ENCODE data around the gene NISCH.

NISCH gene

GRCh38 chr3:52539010-52539653, 83.7 kb downstream of the NISCH start:
- no peak overlapping the region for H2AFZ ChIP-seq (ENCODE audit: low read length)
- H3K27me3 ChIP-seq (ENCODE audit: insufficient read depth, low read length, poor library complexity, severe bottlenecking) = no peaks in the 10 kb centered on the region
- peak overlapping the region; percentile 61 for H3K4me3 ChIP-seq (ENCODE audit: low read length, poor library complexity, severe bottlenecking)
- H3F3A ChIP-seq (ENCODE audit: low read depth) = no peaks in the 10 kb centered on the region
- H3K9me2 ChIP-seq (replicated peaks; ENCODE audit: low read depth, low read length) = no peaks in the 10 kb centered on the region
- peaks cover 31% of the 10 kb centered on the region for H3K4me1 ChIP-seq (ENCODE audit: insufficient read depth, low read length, poor library complexity, severe bottlenecking)
- no peaks in the 10 kb centered on the region for H3K36me3 ChIP-seq (ENCODE audit: insufficient read depth, low read length)
- no peak for TF ChIP-seq EZH2phosphoT487 (IDR thresholded peaks at IDR 0.05; ENCODE audit: borderline replicate concordance)
- no peak for TF ChIP-seq CTCF (conservative IDR thresholded peaks at IDR 0.05; ENCODE audit: low read length)
- peak overlapping the region; percentile 54 for H3K9ac ChIP-seq (ENCODE audit: low read depth, low read length, poor library complexity, severe bottlenecking)
- peak overlapping the region; percentile 91 for H3K4me2 ChIP-seq (ENCODE audit: low read depth, low read length, poor library complexity, severe bottlenecking)
- no peaks in the 10 kb centered on the region for H3K9me3 ChIP-seq (ENCODE audit: insufficient read depth, low read depth, low read length)
- H3K79me2 ChIP-seq (ENCODE audit: insufficient read depth, low read length) = peaks cover 29% of the 10 kb centered on the region
- peaks cover 25% of the 10 kb centered on the region for H4K20me1 ChIP-seq (ENCODE audit: insufficient read depth, low read length, poor library complexity, severe bottlenecking)

- H3K9me3 ChIP-seq (ENCODE audit: insufficient read depth, low read depth, low read length) = no peaks in the 10 kb centered on the region
- H3K4me3 ChIP-seq (ENCODE audit: low read length, poor library complexity, severe bottlenecking) = no peak overlapping the region
- no peaks in the 10 kb centered on the region for H3F3A ChIP-seq (ENCODE audit: low read depth)
- H3K9me2 ChIP-seq (replicated peaks; ENCODE audit: low read depth, low read length) = no peaks in the 10 kb centered on the region
- H2AFZ ChIP-seq (ENCODE audit: low read length) = no peak overlapping the region
- no peak overlapping the region for H3K4me2 ChIP-seq (ENCODE audit: low read depth, low read length, poor library complexity, severe bottlenecking)
- peaks cover 25% of the 10 kb centered on the region for H4K20me1 ChIP-seq (ENCODE audit: insufficient read depth, low read length, poor library complexity, severe bottlenecking)
- H3K9ac ChIP-seq (ENCODE audit: low read depth, low read length, poor library complexity, severe bottlenecking) = no peak overlapping the region
- no peak for TF ChIP-seq CTCF (conservative IDR thresholded peaks at IDR 0.05; ENCODE audit: low read length)
- no peak for TF ChIP-seq EZH2phosphoT487 (IDR thresholded peaks at IDR 0.05; ENCODE audit: borderline replicate concordance)
- H3K36me3 ChIP-seq (ENCODE audit: insufficient read depth, low read length) = no peaks in the 10 kb centered on the region
- H3K4me1 ChIP-seq (ENCODE audit: insufficient read depth, low read length, poor library complexity, severe bottlenecking) = peaks cover 27% of the 10 kb centered on the region
- no peaks in the 10 kb centered on the region for H3K27me3 ChIP-seq (ENCODE audit: insufficient read depth, low read length, poor library complexity, severe bottlenecking)
- peaks cover 29% of the 10 kb centered on the region for H3K79me2 ChIP-seq (ENCODE audit: insufficient read depth, low read length)
These were observed 85.6 kb downstream of the NISCH start for GRCh38 chr3:52541050-52541449.
